MM.1S (cell line): ENCODE results near the gene RD3L.

Experiments
- DNase-seq: peaks from one replicate; pipeline ENCODE4 v3.0.0-alpha.2; 2015
- H2AFZ ChIP-seq: fragments of 300-600 bp; sonication (generic); 2 replicates; pipeline ENCODE4 v1.6.0; 2016; ENCODE audit warnings: antibody characterized with exemption, low read length
- H3F3A ChIP-seq: fragments of 300-600 bp; sonication (generic); 2 replicates; pipeline ENCODE4 v1.6.1; 2016; ENCODE audit warnings: mild to moderate bottlenecking, antibody characterized with exemption, low read length, moderate library complexity, mixed read lengths; ENCODE audit not compliant: insufficient read depth
- H3K27ac ChIP-seq: fragments of 300-600 bp; sonication (generic); 2 replicates; pipeline ENCODE4 v1.5.1; 2016; ENCODE audit warnings: mild to moderate bottlenecking, low read length
- H3K27me3 ChIP-seq: fragments of 300-600 bp; sonication (generic); replicated peaks from 2 replicates; pipeline ENCODE4 v1.6.0; 2016; ENCODE audit warnings: low read length; ENCODE audit not compliant: insufficient read depth
- H3K36me3 ChIP-seq: fragments of 300-600 bp; sonication (generic); replicated peaks from 2 replicates; pipeline ENCODE4 v1.6.1; 2016; ENCODE audit warnings: mild to moderate bottlenecking, low read length, mixed read lengths; ENCODE audit not compliant: insufficient read depth
- H3K4me1 ChIP-seq: fragments of 300-600 bp; sonication (generic); 2 replicates; pipeline ENCODE4 v1.6.1; 2016; ENCODE audit warnings: low read length, mixed read lengths
- H3K4me2 ChIP-seq: fragments of 300-600 bp; sonication (generic); 2 replicates; pipeline ENCODE4 v1.6.0; 2016; ENCODE audit warnings: low read depth, low read length
- H3K4me3 ChIP-seq: fragments of 300-600 bp; sonication (generic); 2 replicates; pipeline ENCODE4 v1.5.1; 2016; ENCODE audit warnings: low read length, mixed read lengths
- H3K79me2 ChIP-seq: fragments of 300-600 bp; sonication (generic); 2 replicates; pipeline ENCODE4 v1.6.1; 2016; ENCODE audit warnings: mixed run types, low read length, mixed read lengths
- H3K9ac ChIP-seq: fragments of 300-600 bp; sonication (generic); 2 replicates; pipeline ENCODE4 v1.6.1; 2016; ENCODE audit warnings: low read length, mixed read lengths
- H3K9me2 ChIP-seq: fragments of 300-600 bp; sonication (generic); replicated peaks from 2 replicates; pipeline ENCODE4 v1.6.1; 2016; ENCODE audit warnings: mild to moderate bottlenecking, low read length, mixed read lengths; ENCODE audit not compliant: insufficient read depth
- H3K9me3 ChIP-seq: fragments of 300-600 bp; sonication (generic); replicated peaks from 2 replicates; pipeline ENCODE4 v1.6.1; 2016; ENCODE audit warnings: mild to moderate bottlenecking, low read length, mixed read lengths; ENCODE audit not compliant: insufficient read depth
- H4K20me1 ChIP-seq: fragments of 300-600 bp; sonication (generic); 2 replicates; pipeline ENCODE4 v1.6.1; 2016; ENCODE audit warnings: mild to moderate bottlenecking, low read length, moderate library complexity, mixed read lengths; ENCODE audit not compliant: insufficient read depth
- EZH2 ChIP-seq: fragments of 300-600 bp; sonication (generic); optimal IDR thresholded peaks from 2 replicates; pipeline ENCODE3; 2017; ENCODE audit warnings: low read depth, mild to moderate bottlenecking, antibody characterized with exemption, low read length, mixed read lengths
- EZH2phosphoT487 ChIP-seq: fragments of 300-600 bp; sonication (generic); IDR thresholded peaks from 2 replicates; pipeline ENCODE4 v1.6.1; 2018; ENCODE audit warnings: antibody characterized with exemption, low read length
- TF ChIP-seq, protein P1 (sequence below): fragments of 300-600 bp; sonication (generic); IDR thresholded peaks from 2 replicates; pipeline ENCODE4 v1.5.1; 2016; ENCODE audit warnings: antibody characterized with exemption, low read length, mixed read lengths

The RD3L gene

GRCh38 chr14:103890821-103891666, 51.3 kb downstream of the RD3L start:
- Histone ChIP-seq H3F3A (no peaks in the 10 kb centered on the region), H3K27ac (no peak overlapping the region), H4K20me1 (no peaks in the 10 kb centered on the region), H3K36me3 (no peaks in the 10 kb centered on the region), H3K9ac (no peak overlapping the region), H2AFZ (no peak overlapping the region), H3K4me3 (no peak overlapping the region), H3K4me2 (no peak overlapping the region), H3K9me2 (no peaks in the 10 kb centered on the region), H3K27me3 (no peaks in the 10 kb centered on the region), H3K79me2 (no peaks in the 10 kb centered on the region), H3K4me1 (no peaks in the 10 kb centered on the region), H3K9me3 (no peaks in the 10 kb centered on the region)
- TF ChIP-seq, protein P1, sequence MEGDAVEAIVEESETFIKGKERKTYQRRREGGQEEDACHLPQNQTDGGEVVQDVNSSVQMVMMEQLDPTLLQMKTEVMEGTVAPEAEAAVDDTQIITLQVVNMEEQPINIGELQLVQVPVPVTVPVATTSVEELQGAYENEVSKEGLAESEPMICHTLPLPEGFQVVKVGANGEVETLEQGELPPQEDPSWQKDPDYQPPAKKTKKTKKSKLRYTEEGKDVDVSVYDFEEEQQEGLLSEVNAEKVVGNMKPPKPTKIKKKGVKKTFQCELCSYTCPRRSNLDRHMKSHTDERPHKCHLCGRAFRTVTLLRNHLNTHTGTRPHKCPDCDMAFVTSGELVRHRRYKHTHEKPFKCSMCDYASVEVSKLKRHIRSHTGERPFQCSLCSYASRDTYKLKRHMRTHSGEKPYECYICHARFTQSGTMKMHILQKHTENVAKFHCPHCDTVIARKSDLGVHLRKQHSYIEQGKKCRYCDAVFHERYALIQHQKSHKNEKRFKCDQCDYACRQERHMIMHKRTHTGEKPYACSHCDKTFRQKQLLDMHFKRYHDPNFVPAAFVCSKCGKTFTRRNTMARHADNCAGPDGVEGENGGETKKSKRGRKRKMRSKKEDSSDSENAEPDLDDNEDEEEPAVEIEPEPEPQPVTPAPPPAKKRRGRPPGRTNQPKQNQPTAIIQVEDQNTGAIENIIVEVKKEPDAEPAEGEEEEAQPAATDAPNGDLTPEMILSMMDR, result no peak
- TF ChIP-seq EZH2phosphoT487, result no peak
- TF ChIP-seq EZH2, result no peak
- no peak for DNase-seq
